ENCODE results near the gene GALNT14.

The GALNT14 gene

GRCh38 chr2:30957591-30957990 lies 180.6 kb downstream of the GALNT14 start:
- no peak for DNase-seq
- Histone ChIP-seq H3K9ac (ENCODE audit: low read length) (no peak overlapping the region), H3K36me3 (replicated peaks; ENCODE audit: insufficient read depth, low read length) (no peaks in the 10 kb centered on the region), H3K27me3 (replicated peaks; ENCODE audit: insufficient read depth, low read length) (no peaks in the 10 kb centered on the region), H3K4me3 (ENCODE audit: low read length) (no peak overlapping the region), H3F3A (ENCODE audit: insufficient read depth, low read length) (no peaks in the 10 kb centered on the region), H3K9me2 (replicated peaks; ENCODE audit: insufficient read depth, low read length) (no peaks in the 10 kb centered on the region), H3K4me2 (ENCODE audit: low read depth, low read length) (no peak overlapping the region), H3K4me1 (ENCODE audit: low read length) (no peaks in the 10 kb centered on the region), H3K27ac (ENCODE audit: low read length) (no peak overlapping the region), H4K20me1 (ENCODE audit: insufficient read depth, low read length) (no peaks in the 10 kb centered on the region), H2AFZ (ENCODE audit: low read length) (no peak overlapping the region), H3K79me2 (ENCODE audit: low read length) (no peaks in the 10 kb centered on the region), H3K9me3 (replicated peaks; ENCODE audit: insufficient read depth, low read length) (no peaks in the 10 kb centered on the region)
- TF ChIP-seq EZH2 (optimal IDR thresholded peaks at IDR 0.05; ENCODE audit: low read depth, low read length), result no peak
- TF ChIP-seq CTCF (IDR thresholded peaks at IDR 0.05; ENCODE audit: low read length), result no peak
- no peak for TF ChIP-seq EZH2phosphoT487 (IDR thresholded peaks at IDR 0.05; ENCODE audit: low read length)

GRCh38 chr2:30956995-30957394 lies 181.2 kb downstream of the GALNT14 start:
- Histone ChIP-seq H3K9me2 (replicated peaks; ENCODE audit: insufficient read depth, low read length) (no peaks in the 10 kb centered on the region), H3F3A (ENCODE audit: insufficient read depth, low read length) (no peaks in the 10 kb centered on the region), H3K27ac (ENCODE audit: low read length) (no peak overlapping the region), H3K4me2 (ENCODE audit: low read depth, low read length) (no peak overlapping the region), H3K9me3 (replicated peaks; ENCODE audit: insufficient read depth, low read length) (no peaks in the 10 kb centered on the region), H4K20me1 (ENCODE audit: insufficient read depth, low read length) (no peaks in the 10 kb centered on the region), H3K27me3 (replicated peaks; ENCODE audit: insufficient read depth, low read length) (no peaks in the 10 kb centered on the region), H3K9ac (ENCODE audit: low read length) (no peak overlapping the region), H3K79me2 (ENCODE audit: low read length) (no peaks in the 10 kb centered on the region), H3K4me1 (ENCODE audit: low read length) (no peaks in the 10 kb centered on the region), H2AFZ (ENCODE audit: low read length) (no peak overlapping the region), H3K36me3 (replicated peaks; ENCODE audit: insufficient read depth, low read length) (no peaks in the 10 kb centered on the region), H3K4me3 (ENCODE audit: low read length) (no peak overlapping the region)
- no peak for DNase-seq
- no peak for TF ChIP-seq EZH2 (optimal IDR thresholded peaks at IDR 0.05; ENCODE audit: low read depth, low read length)
- TF ChIP-seq CTCF (IDR thresholded peaks at IDR 0.05; ENCODE audit: low read length), result no peak
- TF ChIP-seq EZH2phosphoT487 (IDR thresholded peaks at IDR 0.05; ENCODE audit: low read length), result no peak

- Histone ChIP-seq H3K9ac (ENCODE audit: low read length) (no peak overlapping the region), H3K4me2 (ENCODE audit: low read depth, low read length) (no peak overlapping the region), H3K79me2 (ENCODE audit: low read length) (no peaks in the 10 kb centered on the region), H4K20me1 (ENCODE audit: insufficient read depth, low read length) (no peaks in the 10 kb centered on the region), H3K9me3 (replicated peaks; ENCODE audit: insufficient read depth, low read length) (no peaks in the 10 kb centered on the region), H3F3A (ENCODE audit: insufficient read depth, low read length) (no peaks in the 10 kb centered on the region), H3K27ac (ENCODE audit: low read length) (no peak overlapping the region), H3K9me2 (replicated peaks; ENCODE audit: insufficient read depth, low read length) (no peaks in the 10 kb centered on the region), H3K4me1 (ENCODE audit: low read length) (no peaks in the 10 kb centered on the region), H2AFZ (ENCODE audit: low read length) (no peak overlapping the region), H3K36me3 (replicated peaks; ENCODE audit: insufficient read depth, low read length) (no peaks in the 10 kb centered on the region), H3K27me3 (replicated peaks; ENCODE audit: insufficient read depth, low read length) (no peaks in the 10 kb centered on the region), H3K4me3 (ENCODE audit: low read length) (no peak overlapping the region)
- TF ChIP-seq EZH2 (optimal IDR thresholded peaks at IDR 0.05; ENCODE audit: low read depth, low read length), result no peak
- TF ChIP-seq CTCF (IDR thresholded peaks at IDR 0.05; ENCODE audit: low read length), result no peak
- no peak for TF ChIP-seq EZH2phosphoT487 (IDR thresholded peaks at IDR 0.05; ENCODE audit: low read length)
- no peak for DNase-seq
These were observed 182.6 kb downstream of the GALNT14 start for GRCh38 chr2:30955516-30956132.
